Measurements from ENCODE around the gene ACE. TPM values are rescaled to one million over a fixed set of nuclear protein-coding genes. Genes with fewer than 3 reads are reported as not detected.
A peak's percentile ranks its signal among the peaks of the same experiment; 100 is the strongest.

ACE gene
- total and polyA plus RNA-seq, 2 donors from 2014 or later: 4.3 to 12.9 TPM

GRCh38 chr17:63481488-63481870, 4.6 kb downstream of the ACE start:
- no peak for TF ChIP-seq CTCF (IDR thresholded peaks at IDR 0.05; ENCODE audit: borderline replicate concordance, extremely low read depth, insufficient read depth)
- H3K36me3 ChIP-seq (ENCODE audit: control insufficient read depth in 2 of 3, insufficient read depth in 3 of 3, low read length in 3 of 3): peaks cover 0 to 5% (median 0%) of the 10 kb centered on the region in 3 donors

GRCh38 chr17:63482509-63482908, 5.6 kb downstream of the ACE start:
- peaks cover 0 to 8% (median 0%) of the 10 kb centered on the region in 3 donors for H3K36me3 ChIP-seq (ENCODE audit: control insufficient read depth in 2 of 3, insufficient read depth in 3 of 3, low read length in 3 of 3)

More at GRCh38 chr17:63481488-63481870, 4.6 kb downstream of the ACE start:
- H3K27me3 ChIP-seq (ENCODE audit: control insufficient read depth, insufficient read depth, low read length): peaks cover 2% of the 10 kb centered on the region
- H3K9ac ChIP-seq (ENCODE audit: low read length in 3 of 3): no peak overlapping the region
- H3K4me1 ChIP-seq (ENCODE audit: control insufficient read depth in 2 of 3, insufficient read depth in 2 of 3, low read depth in 1 of 3, low read length in 3 of 3): peaks cover 0 to 12% (median 3%) of the 10 kb centered on the region in 3 donors
- intact Hi-C loops (cut with DNase I): no loop called here
- FAIRE-seq (no peak), DNase-seq (peak in 1 of 5 donors; percentile 28)
- no peak overlapping the region for H3K4me3 ChIP-seq (ENCODE audit: low read length in 3 of 3)
- H3K9me3 ChIP-seq (ENCODE audit: control insufficient read depth in 2 of 3, insufficient read depth in 1 of 3, low read length in 3 of 3): no peaks in the 10 kb centered on the region
- no peak overlapping the region for H3K27ac ChIP-seq (ENCODE audit: low read depth in 2 of 2, low read length in 2 of 2)

GRCh38 chr17:63483038-63483437, 6.2 kb downstream of the ACE start:
- intact Hi-C loops (cut with DNase I): no loop called here
- peaks cover 0 to 8% (median 0%) of the 10 kb centered on the region in 3 donors for H3K36me3 ChIP-seq (ENCODE audit: control insufficient read depth in 2 of 3, insufficient read depth in 3 of 3, low read length in 3 of 3)
- H3K27ac ChIP-seq (ENCODE audit: low read depth in 2 of 2, low read length in 2 of 2): no peak overlapping the region
- H3K27me3 ChIP-seq (ENCODE audit: control insufficient read depth, insufficient read depth, low read length): peaks cover 2% of the 10 kb centered on the region
- DNase-seq (peak in 1 of 5 donors; percentile 48), FAIRE-seq (no peak)
- no peak for TF ChIP-seq CTCF (IDR thresholded peaks at IDR 0.05; ENCODE audit: borderline replicate concordance, extremely low read depth, insufficient read depth)
- H3K9me3 ChIP-seq (ENCODE audit: control insufficient read depth in 2 of 3, insufficient read depth in 1 of 3, low read length in 3 of 3): no peaks in the 10 kb centered on the region
- peaks cover 0 to 5% (median 3%) of the 10 kb centered on the region in 3 donors for H3K4me1 ChIP-seq (ENCODE audit: control insufficient read depth in 2 of 3, insufficient read depth in 2 of 3, low read depth in 1 of 3, low read length in 3 of 3)
- no peak overlapping the region for H3K9ac ChIP-seq (ENCODE audit: low read length in 3 of 3)
- no peak overlapping the region for H3K4me3 ChIP-seq (ENCODE audit: low read length in 3 of 3)

More at GRCh38 chr17:63482509-63482908, 5.6 kb downstream of the ACE start:
- H3K9ac ChIP-seq (ENCODE audit: low read length in 3 of 3): no peak overlapping the region
- H3K4me1 ChIP-seq (ENCODE audit: control insufficient read depth in 2 of 3, insufficient read depth in 2 of 3, low read depth in 1 of 3, low read length in 3 of 3): peaks cover 0 to 10% (median 3%) of the 10 kb centered on the region in 3 donors
- H3K27ac ChIP-seq (ENCODE audit: low read depth in 2 of 2, low read length in 2 of 2): no peak overlapping the region
- no peak overlapping the region for H3K4me3 ChIP-seq (ENCODE audit: low read length in 3 of 3)
- intact Hi-C loops (cut with DNase I): no loop called here
- H3K9me3 ChIP-seq (ENCODE audit: control insufficient read depth in 2 of 3, insufficient read depth in 1 of 3, low read length in 3 of 3): no peaks in the 10 kb centered on the region
- TF ChIP-seq CTCF (IDR thresholded peaks at IDR 0.05; ENCODE audit: borderline replicate concordance, extremely low read depth, insufficient read depth): no peak
- FAIRE-seq (no peak), DNase-seq (peak in 1 of 5 donors; percentile 33)
- peaks cover 2% of the 10 kb centered on the region for H3K27me3 ChIP-seq (ENCODE audit: control insufficient read depth, insufficient read depth, low read length)

Measured in kidney (tissue), 14 donors.